Urothelium cell line (cell line): ENCODE measurements around the gene HRAS.
"Not testable (repeated sequence)": the region's sequence is repeated elsewhere in the genome, so short reads cannot be mapped to it uniquely, and the experiment has no call there.

Source experiments
- DNase-seq: peaks from one replicate; pipeline ENCODE4 v3.0.0; 2011; ENCODE audit warnings: low spot score, mixed read lengths
- FAIRE-seq: peaks from 2 replicates; lab custom pipeline; 2011; peaks lifted over from hg19 to GRCh38; lab: Jason Lieb, UNC

HRAS gene

DNA sequence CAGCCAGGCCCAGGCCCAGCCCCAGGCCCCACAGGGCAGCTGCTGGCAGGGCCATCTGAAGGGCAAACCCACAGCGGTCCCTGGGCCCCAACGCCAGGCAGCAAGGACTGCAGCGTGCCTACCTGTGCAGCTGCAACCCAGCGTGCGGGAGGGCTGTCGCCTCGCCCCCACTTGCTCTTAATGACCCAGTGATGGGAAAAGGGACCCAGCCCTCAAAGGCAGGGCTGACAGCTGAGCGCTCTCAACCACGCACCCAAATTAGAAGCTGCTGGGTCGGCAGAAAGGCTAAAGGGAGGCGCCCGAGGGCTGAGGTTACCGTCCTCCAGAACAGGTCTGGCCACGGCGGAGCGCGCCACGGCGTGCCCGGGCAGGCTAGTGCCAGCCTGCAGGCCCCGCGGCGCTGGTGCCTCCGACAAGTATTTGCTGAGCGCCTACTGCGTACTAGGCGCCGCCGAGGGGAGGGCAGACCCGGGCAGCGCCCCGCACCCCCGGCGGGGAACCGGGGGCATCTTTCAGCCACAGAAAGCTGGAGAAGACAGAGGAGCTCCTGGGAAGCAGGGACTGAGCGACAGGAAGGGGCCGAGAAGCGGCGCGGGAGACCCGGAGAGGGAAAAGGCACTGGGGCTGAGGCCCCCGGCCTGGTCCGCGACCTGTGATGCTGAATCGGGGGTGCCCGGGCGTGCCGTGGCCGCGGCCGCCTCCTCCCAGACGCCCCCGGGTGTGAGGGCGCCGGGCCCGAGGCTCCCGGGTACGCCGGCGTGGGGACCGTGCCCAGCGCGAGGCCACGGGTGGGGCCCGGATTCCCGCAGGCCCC, 773 bp downstream of the HRAS start:
- FAIRE-seq (no peak), DNase-seq (no peak)

DNA sequence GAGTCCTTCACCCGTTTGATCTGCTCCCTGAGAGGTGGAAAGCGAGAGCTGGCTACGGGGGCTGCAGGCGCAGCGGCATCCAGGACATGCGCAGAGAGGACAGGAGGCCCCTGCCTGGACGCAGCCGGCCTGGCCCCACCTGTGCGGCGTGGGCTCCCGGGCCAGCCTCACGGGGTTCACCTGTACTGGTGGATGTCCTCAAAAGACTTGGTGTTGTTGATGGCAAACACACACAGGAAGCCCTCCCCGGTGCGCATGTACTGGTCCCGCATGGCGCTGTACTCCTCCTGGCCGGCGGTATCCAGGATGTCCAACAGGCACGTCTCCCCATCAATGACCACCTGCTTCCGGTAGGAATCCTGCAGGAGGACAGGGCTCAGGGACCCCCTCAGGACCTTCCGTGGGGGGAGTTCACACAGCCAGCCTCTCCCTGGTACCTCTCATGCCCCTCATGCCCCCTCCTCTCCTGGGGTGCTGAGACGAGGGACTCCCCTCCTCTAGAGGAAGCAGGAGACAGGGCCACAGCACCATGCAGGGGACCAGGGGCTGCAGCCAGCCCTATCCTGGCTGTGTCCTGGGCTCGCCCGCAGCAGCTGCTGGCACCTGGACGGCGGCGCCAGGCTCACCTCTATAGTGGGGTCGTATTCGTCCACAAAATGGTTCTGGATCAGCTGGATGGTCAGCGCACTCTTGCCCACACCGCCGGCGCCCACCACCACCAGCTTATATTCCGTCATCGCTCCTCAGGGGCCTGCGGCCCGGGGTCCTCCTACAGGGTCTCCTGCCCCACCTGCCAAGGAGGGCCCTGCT, 1.6 kb downstream of the HRAS start:
- no peak for FAIRE-seq
- no peak for DNase-seq

DNA sequence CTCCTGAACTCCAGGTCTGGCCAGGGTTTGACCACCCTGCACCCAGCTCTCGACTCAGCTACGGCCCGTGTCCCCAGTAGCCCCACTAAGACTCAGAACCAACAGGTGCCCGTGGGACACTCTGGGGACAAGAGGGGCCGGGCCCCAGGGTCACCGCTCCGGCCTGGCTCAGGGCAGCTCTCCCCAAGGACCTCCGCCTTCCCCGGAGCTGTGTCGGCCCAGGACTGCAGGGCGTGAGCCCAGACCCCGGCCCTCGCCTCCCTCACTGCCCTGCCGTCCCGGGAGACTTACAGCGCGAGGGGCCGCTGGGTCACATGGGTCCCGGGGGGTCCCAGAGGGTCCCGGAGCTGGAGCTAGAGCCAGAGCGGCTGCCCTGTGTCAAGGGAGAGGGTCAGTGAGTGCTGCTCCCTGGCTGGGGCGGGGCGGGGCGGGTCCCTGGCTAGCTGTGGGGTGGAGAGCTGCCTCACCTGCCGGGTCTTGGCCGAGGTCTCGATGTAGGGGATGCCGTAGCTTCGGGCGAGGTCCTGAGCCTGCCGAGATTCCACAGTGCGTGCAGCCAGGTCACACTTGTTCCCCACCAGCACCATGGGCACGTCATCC, 2.3 kb downstream of the HRAS start:
- no peak for DNase-seq
- FAIRE-seq = no peak

DNA sequence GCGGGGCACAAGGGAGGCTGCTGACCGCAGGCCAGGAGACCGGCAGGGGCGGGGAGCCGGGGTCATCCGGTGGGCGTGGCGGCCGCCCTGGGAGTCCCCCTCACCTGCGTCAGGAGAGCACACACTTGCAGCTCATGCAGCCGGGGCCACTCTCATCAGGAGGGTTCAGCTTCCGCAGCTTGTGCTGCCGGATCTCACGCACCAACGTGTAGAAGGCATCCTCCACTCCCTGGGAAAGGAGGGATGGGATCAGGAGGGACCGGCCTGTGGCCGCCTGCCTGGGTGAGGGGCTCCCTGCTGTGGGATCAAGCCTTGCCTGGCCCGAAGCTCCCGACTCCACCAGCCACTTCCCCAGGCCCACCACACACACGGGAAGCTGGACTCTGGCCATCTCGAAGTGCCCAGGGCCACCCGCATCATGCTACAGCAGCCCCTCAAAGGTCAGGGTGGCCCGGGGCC, 2.8 kb downstream of the HRAS start:
- DNase-seq (no peak), FAIRE-seq (no peak)

DNA sequence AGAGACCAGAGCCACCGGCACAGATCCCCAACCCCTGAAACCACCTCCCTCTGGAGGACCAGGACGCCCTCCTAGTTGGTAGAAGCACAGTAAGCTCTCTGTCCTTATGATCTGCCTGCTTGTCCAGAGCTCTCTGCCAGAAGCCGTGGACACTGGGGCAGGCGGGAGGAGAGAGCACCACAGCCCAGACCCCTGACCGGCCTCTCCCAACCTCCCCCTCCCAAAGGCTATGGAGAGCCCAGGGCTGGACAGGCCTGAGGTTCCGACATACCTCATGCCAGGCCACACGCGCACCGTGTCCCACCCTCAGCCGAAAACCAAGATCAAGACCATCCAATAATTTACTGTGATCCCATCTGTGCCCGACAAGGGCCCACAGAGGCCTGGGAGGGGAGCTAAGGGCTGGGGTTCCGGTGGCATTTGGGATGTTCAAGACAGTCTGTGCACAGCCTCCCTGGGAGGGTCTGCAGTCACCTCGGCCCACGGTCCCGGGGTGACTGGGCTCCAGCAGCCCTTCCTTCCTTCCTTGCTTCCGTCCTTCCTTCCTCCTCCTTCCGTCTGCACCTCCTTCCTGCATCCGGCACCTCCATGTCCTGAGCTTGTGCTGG, 3.4 kb downstream of the HRAS start:
- DNase-seq (no peak), FAIRE-seq (no peak)

DNA sequence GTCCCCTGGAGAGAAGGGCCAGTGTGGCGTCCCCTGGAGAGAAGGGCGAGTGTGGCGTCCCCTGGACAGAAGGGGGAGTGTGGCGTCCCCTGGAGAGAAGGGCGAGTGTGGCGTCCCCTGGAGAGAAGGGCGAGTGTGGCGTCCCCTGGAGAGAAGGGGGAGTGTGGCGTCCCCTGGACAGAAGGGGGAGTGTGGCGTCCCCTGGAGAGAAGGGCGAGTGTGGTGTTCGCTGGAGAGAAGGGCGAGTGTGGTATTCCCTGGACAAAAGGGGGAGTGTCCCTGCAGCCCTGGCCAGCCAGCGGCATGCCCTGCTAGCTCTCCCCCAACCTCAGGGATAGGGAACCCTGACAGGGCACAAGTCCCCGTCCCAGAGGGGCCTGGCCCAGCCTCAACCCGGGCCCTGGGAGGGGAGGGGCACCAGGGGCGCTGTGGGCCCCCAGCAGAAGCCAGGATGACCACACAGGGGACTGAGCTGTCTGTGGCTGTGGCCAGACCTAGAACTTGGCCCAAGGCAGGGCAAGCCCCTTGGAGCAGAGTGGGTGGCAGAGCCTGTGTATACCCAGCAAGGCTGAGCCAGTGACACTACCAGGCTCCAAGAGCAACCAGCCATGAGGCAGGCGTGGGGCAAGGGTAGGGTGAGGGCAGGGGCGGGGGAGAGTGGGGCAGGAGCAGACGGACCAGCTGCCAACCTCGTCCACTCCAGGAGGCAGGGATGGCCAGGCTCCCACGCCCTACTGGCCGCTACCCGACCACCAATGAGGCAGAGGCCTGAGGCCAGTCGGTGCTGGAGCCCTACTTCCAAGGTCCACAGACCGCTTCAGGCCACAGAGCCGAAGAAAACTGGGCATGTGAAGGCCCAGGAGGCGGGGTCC, 4.2 kb downstream of the HRAS start:
- DNase-seq (no peak), FAIRE-seq (no peak)

DNA sequence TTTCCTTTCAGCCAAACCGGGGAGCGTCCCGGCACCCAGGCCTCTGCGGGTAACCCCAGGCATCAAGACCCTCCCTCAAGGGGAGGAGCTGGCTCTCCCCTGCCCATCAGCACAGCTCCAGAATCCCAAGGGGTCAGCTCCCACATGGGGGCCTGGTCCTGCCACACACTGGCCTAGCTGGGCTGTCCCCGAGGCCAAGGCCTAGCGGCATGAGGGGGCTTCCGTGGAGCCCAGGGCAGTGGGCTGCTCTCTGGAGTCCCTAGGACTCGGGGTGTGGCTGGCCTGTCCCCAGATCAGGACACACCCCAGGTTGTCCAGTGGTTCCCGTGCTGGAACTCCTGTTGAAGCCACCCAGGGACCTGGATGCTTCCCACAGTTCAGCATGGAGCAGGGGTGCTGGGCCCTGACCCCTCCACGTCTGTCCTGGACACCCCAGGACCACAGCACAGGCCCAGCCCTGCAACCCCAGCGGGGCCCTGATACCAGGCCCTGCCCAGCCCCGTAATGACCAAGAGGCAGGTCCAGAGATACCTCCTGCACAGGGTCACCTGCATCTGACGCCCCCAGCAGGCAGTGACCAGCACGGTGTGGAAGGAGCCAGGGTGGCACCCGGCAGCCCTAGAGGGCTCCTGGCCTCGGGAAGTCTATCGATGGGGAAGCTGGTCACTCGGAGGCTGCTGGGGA, 5.5 kb downstream of the HRAS start:
- no peak for DNase-seq
- no peak for FAIRE-seq

DNA sequence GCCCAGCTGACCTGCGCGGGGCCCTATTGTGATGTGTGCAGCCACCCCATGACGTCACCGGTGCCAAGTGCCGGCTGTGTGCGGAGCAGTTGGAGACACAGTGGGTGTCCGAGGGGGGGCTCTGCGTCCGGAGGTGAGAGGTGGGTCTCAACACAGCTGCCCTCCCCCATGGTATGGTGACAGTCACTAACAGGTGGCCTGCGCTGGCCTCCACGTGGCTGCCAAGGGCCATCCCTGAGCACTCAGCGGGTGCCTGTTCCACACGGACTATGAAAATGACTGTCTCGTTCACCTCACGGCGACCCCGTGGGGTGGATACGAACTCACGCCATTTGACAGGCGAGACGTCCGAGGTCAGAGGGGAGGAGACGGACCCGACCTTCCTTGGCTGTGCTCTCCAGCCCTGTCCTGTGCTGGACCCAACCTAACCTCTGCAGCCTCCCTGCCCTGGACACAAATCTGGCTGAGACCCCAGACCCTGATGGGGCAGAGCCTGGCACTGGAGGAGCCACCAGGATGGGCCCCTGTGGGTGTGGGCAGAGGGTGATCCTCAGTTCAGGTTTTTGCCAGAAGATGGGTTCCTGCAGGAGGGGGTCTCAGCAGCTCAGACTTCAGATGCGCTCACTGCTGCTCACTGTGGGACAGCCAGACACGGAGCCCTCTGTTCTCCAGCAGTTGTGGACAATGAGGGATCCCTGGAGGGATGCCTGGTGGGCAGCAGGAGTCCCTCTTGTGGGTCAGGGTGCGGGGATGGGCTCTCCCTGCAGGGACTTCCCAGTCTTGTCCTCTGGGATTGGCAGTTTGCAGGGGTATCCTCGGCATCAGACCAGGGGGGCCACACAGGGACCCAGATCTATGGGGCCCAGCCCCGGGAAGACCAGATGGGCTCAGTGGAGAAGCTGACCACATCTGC, 6.3 kb downstream of the HRAS start:
- FAIRE-seq (no peak), DNase-seq (no peak)

DNA sequence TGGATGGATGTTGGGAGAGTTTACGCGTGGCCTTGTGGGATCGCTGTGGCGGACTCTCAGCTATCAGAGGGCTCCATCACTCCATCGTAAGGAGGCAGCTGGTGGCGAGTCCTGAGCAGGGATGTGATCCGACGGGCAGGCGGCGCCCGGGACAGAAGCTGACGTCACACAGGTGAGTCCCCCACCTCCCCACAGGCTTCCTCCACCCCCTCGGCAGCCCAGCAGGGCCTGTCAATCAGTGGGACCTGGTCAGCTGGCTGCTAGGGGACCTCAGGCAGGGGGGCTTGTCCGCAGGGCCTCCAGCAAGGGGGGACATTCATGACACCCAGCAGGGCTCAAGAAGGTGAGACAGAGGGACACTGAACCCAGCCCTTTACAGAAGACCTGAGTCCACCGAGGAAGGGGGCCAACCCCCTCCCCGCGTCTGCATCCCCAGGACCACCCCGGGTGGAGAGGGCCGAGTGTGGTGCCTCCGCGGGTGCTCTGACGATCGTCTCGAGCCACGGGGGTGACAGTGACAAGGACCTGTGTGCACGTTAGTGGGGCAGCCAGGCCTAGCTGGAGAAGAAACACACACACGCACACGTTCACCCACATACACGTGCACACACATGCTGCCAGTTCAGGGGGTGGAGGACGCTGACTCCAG, 7.1 kb downstream of the HRAS start:
- no peak for DNase-seq
- FAIRE-seq = no peak

DNA sequence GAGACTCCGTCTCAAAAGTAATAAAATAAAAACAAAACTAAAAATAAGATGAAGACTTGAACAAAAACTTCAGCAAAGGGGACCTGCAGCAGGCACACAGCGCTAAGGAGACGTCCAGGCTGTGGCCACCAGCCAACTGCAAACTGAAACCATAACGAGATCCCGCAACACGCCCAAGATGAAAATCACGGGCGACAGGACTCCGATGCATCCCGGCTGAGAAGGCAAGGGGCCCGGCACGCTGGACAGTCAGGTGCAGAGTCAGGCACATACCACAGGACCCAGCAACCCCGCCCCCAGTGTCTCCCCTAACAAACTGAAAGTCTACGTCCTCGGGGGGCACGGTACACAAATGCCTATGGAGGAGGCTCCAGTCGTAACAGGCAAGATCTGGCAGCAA, 9.2 kb downstream of the HRAS start:
- no peak for FAIRE-seq
- DNase-seq = no peak

DNA sequence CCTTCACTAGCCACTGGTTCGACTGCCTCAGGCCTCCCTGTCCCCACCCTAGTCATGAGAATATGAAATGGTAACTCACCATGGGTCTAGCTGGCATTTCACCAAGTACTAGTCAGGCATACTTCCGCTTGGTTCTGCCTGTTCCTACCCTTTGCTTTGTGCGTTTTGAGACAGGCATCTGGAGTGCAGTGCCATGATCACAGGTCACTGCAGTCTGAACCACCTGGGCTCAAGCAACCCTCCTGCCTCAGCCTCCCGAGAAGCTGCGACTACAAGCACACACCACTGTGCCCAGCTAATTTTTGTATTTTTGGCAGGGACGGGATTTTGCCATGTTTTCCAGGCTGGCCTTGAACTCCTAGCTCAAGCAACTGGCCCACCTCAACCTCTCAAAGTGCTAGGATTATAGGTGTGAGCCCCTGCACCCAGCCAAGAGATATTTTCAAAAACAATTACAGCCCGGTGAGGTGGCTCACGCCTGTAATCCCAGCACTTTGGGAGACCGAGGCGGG, 14.1 kb downstream of the HRAS start:
- FAIRE-seq = no peak
- DNase-seq = no peak

DNA sequence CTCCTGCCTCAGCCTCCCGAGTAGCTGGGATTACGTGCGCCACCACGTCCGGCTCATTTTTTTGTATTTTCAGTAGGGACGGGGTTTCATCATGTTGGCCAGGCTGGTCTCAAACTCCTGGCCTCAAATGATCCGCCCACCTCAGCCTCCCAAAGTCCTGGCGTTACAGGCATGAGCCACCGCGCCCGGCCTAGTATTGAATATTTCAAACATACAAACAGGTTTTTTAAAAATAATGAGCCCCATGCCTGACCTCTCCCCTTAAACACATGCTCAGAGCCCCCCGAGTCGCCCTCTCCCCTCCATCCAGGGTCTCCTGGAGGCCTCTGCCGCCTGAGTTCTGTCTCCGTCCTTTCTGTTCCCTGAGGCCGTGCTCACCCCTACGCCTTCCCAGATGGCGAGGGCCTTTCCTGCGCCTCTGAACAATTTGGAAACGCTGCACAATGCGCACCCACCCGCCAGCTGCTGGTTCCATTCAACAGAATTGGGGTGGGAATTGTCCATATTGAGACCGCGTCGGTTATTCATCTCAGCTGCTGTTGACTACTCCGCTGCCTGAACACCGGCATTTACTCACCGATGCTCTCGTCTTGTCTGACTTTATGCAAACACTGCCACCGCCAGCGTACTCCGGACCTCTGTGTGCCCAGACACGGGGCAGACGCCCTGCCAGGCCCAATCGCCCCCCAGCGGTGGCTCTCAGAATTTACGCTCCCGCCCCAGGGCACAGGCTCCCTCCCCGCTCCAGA, 14.8 kb downstream of the HRAS start:
- DNase-seq (no peak), FAIRE-seq (no peak)

DNA sequence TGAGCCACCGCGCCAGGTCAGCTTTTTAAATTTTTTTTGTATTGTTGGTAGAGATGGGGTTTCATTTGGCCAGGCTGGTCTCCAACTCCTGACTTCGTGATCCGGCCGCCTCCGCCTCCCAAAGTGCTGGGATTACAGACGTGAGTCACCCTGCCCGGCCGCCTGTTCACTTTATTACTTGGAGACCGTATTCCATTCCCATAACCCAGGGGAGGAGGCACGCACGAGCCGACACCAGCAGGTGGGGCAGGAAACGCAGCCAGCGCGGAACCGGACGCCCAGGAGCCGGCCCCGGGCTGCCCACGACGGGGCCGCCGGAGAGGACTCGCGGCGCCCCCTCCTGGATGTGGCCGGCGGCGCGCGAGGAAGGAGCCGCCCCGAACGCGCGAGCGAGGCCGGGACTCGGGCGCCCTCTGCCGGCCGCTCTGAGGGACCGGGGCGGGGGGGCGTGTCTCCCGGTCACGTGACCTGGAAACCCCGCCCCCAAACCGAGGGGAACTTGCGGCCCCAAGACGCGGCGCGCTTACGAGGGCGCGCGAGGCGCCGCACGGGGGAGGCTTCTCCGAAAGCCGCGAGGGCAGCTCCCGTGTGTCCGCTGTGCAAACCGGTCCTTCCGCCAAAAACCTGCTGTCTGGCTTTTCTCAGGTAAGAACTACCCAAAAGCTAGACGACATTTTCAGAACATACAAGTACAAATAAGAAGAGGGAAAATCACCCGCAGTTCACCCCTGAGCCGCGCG, 16.7 kb downstream of the HRAS start:
- FAIRE-seq (no peak), DNase-seq (peak; percentile 87)

DNA sequence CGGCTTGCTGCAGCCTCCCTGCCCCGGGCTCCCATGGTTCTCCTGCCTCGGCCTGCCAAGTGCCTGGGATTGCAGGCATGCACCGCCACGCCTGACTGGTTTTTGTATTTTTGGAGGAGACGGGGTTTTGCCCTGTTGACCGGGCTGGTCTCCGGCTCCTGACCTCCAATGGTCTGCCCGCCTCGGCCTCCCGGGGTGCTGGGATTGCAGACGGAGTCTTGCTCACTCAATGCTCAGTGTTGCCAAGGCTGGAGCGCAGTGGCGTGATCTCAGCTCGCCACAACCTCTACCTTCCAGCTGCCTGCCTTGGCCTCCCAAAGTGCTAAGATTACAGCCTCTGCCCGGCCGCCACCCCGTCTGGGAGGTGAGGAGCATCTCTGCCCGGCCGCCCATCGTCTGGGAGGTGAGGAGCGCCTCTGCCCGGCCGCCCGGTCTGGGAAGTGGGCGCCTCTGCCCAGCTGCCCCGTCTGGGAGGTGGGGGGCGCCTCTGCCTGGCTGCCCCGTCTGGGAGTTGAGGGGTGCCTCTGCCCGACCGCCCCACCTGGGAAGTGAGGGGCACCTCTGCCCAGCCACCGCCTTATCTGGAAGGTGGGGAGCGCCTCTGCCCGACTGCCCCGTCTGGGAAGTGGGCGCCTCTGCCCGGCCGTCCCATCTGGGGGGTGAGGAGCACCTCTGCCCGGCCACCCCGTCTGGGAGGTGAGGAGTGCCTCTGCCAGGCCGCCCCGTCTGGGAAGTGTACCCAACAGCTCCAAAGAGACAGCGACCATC, 18.3 kb downstream of the HRAS start:
- not testable (repeated sequence) for FAIRE-seq, DNase-seq

DNA sequence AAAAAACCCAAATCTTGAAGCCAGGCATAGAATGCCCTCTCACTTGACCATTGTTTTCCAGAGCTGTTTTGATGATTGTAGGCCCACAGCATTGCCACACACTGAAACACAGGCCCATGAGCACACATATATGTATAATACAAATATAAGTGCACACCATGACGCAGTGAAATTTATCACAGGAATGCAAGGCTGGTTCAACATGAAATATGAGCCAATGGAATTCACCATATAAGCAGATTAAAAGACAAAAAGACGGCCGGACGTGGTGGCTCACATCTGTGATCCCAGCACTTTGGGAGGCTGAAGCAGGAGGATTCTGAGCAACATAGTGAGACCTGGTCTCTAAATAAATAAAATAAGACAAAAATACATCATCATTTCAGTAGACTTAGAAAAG, 19.0 kb downstream of the HRAS start:
- FAIRE-seq = no peak
- no peak for DNase-seq

DNA sequence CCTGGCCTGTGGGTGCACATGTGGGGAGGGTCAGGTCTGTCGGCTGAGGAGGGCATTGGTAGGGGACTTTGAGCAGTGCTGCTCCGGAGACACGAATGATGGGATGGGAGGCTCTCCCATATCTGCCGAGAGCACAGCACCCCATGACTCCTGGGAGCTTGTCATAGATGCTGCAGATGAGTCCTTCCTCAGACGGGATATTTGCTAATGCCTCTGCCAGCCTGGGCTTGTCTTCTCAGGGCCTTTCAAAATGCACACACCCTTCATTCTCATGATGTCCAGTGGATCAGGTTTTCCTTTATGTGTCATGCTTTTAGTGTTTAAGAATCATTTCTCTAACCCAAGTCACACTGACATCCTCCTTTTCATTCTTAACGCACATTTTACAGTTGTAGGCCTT, 20.2 kb downstream of the HRAS start:
- FAIRE-seq (no peak), DNase-seq (no peak)
